HG03097 (cell line): ENCODE results near the gene CLPSL2.

Source experiments
- ATAC-seq: cut with Tn5 transposase; IDR thresholded peaks from one replicate; pipeline ENCODE4 v1.9.1; 2021; ENCODE audit not compliant: unreplicated experiment, low FRiP score

Gene CLPSL2

DNA sequence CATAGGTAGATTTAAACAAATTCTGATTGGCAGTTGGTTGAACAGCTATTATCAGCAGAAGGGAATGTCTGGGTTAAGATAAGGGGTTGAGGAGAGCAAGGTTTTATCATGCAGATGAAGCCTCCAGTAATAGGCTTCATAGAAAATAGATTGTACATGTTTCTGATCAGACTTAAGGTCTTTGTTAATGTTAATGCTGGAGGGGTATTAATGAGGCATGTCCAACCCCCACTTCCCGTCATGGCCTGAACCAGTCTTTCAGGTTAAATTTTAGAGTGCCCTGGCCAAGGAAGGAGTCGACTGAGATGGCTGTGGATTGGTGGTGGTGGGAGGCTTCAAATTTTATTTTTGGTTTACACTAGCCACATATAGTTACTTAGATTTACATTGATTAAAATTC is 7.8 kb downstream of the CLPSL2 start:
- ATAC-seq, result no peak

DNA sequence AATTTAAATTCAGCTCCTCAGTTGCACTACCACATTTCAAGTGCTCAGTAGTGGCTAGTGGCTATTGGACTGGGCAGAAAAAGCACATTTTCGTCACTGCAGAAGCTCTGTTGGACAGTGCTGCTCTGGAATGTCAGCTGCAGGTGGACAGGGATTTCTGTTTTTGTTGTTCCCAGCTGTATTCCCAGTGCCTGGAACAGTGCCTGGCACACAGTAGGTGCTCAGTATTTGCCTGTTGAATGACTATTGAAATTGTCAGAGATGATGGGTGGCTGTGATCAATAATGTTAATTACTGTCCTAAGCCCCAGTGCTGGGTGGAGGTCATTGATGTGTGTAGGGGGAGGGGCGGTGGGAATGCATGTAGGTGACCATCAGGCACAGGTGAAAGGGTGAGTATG is 9.9 kb downstream of the CLPSL2 start:
- no peak for ATAC-seq

DNA sequence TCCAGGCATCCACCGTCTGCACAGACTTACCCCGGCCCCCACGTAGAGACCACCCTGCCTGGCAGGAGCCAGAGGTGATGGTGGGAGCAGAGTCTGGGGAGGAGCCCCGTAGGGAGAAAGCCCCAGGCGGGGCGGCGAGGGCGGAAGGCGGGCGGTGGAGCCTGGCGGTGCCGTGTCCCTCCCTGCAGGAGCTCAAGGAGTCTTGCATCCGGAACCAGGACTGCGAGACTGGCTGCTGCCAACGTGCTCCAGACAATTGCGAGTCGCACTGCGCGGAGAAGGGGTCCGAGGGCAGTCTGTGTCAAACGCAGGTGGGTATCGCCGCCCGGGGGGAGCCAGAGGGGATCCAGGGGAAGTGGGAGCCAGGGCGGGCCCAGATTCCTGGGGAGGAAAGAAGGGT is 10.4 kb downstream of the CLPSL2 start:
- no peak for ATAC-seq

DNA sequence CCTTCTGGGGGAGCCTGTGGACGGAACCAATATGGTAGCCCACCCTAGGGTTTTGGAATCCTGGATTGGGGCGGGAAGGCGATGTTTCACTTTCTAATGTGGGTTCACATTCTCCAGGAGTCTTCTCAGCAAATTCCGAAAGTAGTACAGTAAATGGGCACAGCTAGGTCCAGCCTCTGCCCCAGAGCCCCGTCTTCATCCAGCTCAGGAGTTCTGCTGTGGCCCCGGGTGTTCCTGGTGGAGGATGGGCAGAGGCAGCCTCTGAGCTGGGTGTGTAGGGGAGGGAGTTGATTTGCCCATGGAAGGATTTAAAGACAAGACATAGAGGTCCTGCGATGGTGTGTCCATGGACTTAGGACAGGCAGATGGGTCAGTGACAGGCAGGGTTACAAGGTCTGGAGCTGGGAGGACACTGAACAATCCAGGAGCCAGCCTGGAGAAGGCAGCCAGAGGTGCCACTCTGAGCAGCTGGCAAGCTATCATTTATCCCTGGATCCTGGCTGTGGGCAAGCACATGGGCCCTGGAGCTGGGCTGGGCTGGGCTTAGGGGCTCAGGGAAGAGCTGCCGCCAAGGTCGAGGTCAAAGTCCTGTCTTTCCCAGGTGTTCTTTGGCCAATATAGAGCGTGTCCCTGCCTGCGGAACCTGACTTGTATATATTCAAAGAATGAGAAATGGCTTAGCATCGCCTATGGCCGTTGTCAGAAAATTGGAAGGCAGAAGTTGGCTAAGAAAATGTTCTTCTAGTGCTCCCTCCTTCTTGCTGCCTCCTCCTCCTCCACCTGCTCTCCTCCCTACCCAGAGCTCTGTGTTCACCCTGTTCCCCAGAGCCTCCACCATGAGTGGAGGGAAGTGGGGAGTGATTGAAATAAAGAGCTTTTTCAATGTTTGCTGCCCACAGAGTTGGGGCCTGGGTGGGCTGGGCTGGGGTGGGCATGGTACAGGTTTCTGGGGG is 11.1 kb downstream of the CLPSL2 start:
- ATAC-seq, result no peak

DNA sequence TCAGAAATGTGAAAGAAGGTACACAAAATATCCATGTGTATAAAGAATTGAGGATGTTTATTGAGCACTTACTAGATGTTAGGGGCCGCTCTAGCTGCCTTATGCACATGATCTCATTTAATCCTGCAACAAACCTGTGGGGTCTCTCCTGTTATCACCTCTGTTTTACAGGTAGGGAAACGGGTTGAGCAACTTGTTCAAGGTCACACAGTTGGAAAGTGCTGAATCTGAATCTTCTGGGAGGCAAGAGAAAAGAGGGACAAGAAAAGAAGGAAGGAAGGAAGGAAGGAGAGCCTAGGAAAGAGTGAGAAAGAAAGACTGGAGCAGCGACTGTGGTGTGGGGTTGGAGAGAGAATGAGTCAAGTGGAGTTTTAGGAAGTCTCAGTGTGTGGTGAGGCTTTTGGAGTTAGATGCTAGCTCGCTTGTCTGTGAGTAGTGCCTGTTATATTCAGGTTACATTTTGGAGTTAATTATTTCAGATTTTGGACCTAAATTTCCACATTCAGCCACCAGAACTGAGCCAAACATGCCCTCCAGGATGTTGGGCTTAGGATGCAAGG is 12.1 kb downstream of the CLPSL2 start:
- no peak for ATAC-seq

DNA sequence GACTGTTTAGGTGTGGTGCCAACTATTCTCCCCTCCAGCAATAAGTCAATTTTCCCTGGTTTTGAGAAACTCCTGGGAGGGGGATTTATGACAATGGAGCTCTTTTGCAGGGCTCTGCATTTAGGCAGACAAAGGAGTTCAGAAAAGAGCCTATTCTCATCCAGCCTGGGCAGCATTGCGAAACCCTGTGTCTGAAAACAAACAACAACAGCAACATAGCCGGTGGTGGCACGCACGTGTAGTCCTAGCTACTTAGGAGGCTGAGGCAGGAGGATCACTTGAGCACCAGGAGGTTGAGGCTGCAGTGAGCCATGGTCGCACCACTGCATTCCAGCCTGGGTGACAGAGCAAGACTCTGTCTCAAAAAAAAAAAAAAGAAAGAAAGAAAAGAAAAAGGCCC is 14.3 kb downstream of the CLPSL2 start:
- no peak for ATAC-seq

DNA sequence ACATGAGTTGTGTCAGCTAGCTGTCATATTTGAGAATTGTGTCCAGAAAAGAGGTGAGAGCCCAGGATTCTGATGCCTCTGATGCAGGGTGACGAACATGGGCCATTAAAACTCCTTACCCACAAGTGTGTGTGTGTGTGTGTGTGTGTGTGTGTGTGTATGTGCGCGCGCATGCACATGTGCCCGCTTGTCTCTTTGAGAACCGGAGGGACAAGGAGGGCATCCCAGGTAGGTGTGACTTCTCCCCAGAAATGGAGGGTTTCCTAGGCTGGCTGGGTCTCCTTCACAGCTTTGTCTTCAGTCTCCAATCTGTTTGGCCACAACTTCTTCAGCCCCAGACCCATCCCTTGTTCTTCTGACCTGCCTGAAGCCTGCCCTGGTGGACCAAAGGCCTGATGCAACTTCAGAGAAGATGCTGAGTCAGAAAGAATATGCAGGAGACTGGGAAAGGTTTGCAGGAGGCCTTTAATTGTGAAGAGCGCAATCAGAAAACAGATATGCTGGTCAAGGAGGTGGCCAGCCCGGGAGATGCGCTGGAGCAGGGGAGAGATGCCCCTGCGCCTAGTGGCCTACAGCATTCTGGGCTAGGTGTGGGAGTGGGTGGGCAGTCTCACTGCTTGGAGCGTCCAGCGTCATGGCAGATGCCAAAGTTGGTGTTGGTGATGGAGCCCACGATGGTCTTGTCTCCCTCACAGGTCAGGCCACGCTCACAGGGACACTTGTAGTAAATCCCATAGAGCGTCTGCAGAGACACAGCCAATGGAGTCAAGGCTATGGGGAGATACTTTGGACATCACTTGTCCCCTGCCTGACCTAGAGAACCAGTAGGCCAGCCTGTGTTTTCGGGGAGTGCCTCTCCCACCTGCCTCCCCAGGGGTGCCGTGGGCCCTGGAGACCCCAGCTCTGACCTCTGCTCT is 18.4 kb downstream of the CLPSL2 start:
- ATAC-seq, result no peak

DNA sequence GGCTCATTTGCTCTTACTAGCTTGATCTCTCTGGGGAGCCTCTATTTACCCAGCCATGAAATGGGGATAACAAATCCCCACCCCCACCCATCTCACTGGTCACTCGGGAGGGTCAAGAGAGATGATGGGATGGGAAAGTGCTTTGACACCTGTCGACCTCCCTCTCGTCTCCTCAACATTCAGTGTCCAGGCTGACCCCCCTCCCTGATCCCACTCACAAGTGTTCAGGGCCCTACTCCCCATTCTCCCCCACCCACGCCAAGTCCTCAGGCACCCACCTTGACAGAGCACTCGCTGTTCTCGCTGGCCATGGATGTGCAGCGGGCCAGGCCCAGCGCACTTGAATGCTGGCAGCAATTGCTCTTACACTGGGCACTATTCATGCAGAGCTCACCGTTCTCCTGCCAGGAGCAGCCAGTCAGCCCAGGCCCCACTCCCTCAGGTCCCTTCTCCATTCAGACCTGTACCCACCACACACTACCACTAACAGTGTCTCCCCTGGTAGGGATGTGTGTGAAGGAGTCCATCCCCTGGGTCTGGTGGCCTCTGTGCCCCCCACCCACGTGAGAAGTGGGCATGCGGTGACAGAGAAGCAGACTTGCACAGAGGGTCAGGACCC is 19.2 kb downstream of the CLPSL2 start:
- ATAC-seq, result no peak

DNA sequence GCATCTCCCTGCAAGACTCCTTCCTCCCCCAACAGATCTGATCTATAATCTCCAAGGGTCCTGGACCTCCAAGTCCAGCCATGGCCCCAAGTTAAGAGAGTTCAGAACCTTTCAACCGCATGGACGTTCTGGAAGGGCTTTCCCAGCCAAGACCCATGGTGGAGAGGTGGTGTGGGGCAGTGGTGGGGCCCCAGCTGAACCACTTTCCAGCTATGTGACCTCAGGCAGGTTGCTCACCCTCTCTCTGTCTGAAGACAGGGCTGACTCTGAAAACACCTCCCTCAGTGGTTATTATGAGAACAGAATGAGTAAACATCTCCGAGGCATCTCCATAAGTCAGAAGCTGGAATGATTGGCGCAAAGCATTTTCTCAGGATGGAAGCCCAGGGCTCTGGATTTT is 19.8 kb downstream of the CLPSL2 start:
- ATAC-seq, result no peak

DNA sequence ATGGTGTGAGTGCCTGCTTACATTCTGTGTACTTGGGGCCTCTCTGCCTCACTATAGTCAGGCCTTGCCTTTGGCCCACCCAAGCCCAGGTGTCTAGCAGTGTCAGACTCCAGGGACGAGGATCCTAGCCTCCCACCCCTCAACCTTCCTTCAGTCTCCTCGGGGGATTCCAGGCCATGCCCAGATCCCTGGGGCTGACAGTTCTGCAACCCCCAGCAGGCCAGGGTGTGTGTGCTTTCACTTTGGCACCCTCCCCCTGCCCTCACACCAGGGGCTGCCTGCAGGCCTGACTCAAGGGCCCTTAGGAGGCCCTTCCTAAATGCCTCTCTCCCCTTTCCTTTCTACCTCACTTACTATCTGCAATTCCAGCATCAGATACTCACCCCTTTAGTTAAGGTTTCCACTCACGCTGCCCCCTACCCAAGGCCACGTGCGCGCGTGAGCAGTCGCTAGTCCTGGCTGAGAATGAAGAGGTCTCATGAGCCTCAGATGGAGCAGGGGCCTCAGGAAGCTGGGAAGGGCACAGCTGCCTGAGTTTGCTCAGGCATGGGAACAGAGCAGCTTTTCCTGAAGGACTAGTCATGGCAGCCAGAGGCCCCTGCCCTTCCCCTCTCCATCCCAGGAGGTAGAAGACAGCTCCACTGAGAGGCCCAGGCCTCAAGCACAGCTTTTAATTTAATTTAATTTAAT is 21.6 kb downstream of the CLPSL2 start:
- ATAC-seq, result no peak

DNA sequence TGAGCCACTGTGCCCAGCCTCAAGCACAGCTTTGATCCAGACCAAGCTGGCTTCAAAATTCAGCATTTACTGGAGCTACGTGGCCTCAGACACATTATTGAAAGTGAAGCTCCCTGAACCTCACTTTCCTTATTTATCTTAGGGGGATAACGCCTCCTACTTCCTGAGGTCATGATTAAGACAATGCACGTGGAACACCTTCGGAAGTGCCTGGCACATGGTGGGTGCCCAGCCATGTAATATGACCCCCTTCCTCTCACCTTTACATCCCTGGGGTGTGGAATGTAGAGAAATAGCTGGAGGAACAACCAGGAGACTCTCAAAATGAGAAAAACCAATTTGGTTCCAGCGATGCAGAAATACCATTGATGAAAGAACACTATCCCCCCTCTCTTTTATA is 22.3 kb downstream of the CLPSL2 start:
- no peak for ATAC-seq

DNA sequence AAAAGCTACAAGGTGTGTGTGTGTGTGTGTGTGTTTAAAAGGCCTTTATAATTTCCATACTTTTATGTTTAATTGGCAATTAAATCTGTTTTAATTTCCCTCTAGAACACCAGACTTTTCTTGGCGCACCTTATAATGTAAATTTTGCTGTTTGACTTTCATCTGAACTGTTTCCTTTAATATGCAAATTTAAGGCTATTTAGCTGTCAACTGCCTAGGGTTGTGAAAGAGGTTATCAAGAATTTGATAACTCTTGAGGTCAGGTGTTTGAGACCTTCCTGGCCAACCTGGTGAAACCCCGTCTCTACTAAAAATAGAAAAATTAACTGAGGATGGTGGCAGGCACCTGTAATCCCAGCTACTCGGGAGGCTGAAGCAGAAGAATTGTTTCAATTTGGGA is 24.8 kb downstream of the CLPSL2 start:
- ATAC-seq, result no peak

DNA sequence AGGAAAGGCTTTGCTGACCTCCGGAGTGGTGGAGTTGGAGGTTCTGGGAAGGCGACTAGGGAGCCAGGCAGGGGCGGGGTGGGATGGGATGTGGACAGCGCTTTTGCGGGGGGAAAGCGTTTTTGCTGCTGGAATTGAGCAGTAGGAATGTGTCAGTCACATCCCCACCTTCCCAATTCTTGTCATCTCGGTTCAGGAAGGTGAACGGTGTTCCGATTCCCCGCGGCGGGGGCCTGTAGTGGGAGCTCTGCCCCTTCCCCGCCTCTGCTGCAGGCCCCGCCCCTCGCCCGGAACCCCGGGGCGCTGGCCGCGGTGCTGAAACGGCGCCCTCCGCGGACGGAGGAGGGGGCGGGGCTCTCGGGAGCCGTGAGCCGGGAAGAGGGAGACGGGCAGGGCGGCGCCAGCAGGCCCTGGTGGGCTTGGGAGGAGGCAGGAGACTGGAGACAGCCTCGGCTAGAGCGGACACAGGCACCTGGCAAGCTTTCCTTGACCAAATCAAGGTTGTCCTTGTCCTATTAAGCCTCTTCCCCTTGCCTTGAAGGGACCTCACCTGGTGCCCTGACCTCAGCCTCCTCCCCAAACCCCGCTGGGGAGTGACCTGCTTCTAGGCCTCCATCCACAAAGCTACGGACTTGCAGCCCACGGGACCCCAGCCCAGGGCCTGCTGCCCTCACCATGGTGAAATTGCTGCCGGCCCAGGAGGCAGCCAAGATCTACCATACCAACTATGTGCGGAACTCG is 28.8 kb downstream of the CLPSL2 start, which contains the start of gene LHFPL5:
TSS of gene LHFPL5 (plus strand) at position 357 of the 741 bp plus-strand sequence. CDS start at position 676, 319 bp downstream.
- ATAC-seq, result no peak

DNA sequence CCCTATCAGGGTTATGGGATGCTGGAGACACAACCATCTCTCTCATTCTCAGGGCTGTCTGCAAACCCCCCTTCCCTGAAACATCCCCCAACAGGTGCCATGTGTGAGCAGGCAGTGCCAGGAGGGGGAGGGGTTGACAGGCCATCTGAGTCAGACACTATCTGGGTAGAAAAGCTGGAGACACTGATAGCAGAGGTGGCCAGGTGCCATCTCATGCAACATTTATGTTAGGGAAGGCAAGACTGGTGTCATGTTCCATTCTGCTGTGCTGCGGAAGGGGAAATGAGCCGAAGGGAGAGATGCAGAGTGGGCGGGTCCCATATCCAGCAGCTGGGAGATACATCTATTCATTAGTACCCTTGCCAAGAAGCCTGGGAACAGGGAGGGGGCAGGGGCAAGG is 32.3 kb downstream of the CLPSL2 start:
- ATAC-seq, result no peak

DNA sequence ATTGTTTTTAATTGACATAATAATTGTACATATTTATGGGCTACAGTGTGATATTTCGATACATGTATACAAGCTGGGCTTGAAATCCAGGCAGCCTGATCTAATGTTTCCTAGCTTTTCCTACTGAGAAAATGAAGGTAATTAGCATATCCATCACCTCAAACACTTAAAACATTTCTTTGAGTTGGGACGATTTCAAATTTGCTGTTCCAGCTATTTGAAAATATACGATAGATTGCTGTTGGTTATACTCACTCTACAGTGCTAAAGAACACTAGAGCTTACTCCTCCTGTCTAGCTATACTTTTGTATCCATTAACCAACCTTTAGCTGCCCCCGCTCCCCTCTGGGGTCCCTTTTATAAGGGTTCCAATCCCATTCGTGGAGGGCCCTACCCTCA is 33.4 kb downstream of the CLPSL2 start:
- no peak for ATAC-seq

DNA sequence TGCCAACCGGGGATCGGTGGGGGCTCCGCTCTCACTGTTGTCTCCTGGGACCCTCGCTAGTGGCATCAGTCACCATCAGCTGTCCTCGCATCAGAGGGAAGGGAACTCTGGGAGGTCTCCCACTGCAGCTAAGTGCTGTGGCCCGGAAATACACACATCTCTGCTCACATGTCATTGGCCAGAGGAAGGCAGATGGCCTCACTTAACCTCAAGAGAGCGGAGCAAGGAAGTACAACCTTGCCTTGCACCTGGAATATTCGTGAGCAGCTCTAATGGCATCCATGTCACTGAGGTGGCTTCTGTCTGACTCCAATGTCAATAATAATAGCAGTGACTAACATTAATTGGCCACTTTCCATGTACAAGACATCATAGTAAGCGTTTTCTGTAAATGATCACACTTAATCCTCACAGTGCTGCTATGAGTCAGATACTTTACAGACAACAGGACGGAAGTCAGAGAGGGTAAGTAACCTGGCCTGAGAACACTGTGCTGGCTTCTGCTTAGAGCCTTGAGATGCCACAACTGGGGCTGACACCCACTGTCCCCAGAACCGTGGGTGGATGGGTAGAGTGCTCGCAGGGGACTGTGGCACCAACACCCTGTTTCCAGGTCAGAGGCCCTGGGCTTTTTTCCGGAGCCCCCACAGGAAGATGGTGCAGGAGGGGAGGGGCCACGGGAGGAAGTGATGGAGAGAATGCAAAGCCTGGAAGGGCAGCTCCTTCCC is 34.7 kb downstream of the CLPSL2 start:
- ATAC-seq, result no peak

DNA sequence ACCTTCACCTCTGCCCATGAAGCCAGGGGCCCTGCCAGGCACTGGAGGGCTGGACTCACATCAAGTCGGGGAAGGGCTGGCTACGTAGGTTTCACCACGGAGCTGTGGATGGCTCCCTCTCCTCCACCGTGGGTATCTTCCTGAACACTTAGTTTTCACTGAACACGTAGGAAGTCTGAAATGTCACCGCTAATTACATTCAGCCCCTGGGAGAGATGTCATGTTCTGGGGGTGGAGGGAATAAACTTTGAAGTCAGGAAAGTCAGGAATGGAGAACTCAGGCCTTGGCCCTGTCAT is 35.2 kb downstream of the CLPSL2 start:
- ATAC-seq, result no peak

DNA sequence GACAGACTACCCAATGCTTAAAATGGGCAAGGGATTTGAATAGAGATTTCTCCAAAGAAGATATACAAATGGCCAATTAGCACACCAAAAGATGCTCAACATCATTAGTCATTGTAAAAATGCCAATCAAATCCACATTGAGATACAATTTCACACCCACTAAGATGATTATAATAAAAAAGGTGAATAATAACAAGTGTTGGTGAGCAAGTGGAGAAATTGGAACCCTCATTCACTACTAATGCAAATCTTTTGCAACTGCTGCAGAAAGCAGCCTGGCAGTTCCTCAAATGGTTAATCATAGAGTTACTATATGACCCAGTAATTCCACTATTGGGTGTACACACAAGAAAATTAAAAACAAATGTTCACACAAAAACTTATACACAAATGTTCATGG is 41.1 kb downstream of the CLPSL2 start:
- no peak for ATAC-seq

DNA sequence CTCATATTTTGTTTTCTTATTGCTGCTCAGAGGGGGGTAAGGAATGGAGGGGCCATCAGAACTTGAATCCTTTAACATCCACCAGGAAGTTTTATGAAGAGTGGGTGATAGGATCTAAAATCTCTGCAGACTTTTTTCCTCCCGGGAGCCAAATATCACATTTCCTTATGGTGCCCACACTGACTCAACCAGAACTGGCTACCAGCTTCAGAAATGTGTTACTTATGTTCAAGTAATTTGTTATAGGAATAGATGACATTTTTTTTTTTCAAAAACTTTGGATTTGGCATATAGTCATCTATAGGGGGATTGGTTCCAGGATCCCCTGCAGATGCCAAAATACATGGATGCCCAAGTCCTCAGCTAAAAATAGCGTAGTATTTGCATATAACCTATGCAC is 47.2 kb downstream of the CLPSL2 start:
- ATAC-seq, result no peak
